Hypothalamus (tissue), 51 donors: ENCODE measurements around the gene EYS.
"Not testable (repeated sequence)": the region's sequence is repeated elsewhere in the genome, so short reads cannot be mapped to it uniquely, and the experiment has no call there.

Experiments used
- DNase-seq, 51 donors: peaks; one replicate each; lab custom pipeline; 2025; lab: John Stamatoyannopoulos, UW

EYS gene

DNA sequence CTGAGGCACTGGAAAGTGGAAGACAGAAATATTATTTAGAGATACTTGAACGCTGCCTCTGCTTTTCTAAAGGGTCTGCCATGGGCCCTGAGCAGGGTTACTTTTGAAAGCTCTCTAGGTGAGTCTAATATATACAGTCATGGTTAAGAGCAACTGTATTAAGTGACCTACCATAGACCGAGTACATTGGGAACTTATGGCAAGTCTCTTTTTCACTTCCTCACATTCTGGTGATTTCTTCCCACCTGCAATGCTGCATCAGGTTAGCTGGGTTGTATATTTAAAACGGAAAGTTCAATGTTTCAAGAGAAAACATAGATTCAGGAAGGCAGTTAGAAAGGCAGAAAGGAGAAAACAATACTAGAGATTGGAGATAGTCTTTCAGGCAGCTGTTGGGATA, 1916.7 kb downstream of the EYS start:
- DNase-seq: no peak

DNA sequence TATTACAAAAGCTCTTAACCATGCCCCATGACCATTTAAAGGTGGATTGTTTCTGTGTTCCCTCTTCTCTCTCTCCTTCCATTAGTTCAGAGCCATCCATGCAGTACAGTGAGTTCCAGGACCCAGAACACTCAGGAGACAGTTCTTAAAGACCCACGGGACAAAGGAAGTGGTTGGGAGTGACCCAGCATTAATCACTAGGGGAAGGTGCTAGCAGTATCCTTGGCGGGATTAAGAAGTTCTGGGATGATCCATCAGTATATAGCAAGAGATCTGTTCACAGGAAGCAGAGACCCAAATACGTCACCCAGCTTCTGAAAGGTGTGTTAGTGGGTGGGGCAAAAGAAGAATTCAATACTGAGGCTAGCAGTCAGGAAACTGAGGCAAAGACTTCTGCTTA, 1917.3 kb downstream of the EYS start:
- DNase-seq: no peak

DNA sequence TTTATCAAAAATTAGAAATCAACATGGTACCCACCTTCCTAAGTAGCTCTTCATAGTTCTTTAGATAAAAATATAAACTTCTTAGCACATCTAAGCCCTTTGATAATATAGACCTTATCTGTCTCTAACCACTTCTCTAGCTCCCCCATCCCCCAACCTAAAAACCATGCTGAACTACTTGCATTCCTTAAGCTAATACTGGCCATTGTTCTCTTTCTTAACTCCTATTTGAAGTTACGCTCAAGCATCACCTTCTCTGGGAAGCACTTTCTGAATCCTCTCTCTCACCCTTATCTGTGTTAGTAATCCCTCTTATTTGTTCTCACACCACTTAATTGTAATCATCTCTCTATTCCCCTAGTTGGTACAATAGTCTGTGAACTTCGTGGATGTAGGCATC, 1918.5 kb downstream of the EYS start:
- DNase-seq: no peak

DNA sequence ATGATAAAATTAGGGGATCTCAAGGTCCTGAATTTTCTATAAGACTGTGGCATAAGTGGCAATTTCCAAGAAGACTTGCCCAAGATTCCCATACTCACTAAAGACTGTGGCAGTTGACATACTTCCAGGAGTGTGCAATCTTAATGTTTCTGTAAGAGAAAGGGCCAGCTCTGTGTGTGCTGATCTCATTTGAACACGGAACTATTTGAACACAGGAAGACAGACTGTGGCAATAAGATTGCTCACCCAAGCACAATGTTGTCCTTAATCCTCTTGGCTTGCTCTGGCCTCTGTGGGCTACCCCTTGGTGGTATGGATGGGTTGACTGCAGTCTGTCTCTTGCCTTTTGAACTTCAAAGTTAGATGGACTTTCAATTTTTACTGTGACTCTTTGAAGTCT, 1920.0 kb downstream of the EYS start:
- DNase-seq: no peak

DNA sequence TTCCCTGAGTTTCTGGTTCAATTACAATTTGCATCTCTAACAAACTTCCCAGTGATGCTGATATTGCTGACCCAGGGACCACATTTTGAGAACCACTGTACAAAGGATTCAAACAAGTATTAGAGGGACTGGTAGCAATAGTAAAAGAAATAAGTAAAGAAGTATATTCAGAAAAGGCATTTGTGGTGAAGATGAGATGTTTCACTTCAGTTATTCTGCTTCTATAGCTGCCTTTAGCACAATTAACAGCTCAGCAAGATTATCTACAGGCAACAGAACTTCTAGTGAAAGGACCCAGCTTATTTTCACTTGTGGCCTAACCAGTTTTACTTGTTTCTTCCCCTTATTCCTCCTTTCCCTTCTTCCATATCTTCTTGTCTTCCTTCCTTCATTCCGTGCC, 1922.0 kb downstream of the EYS start:
- DNase-seq: no peak

DNA sequence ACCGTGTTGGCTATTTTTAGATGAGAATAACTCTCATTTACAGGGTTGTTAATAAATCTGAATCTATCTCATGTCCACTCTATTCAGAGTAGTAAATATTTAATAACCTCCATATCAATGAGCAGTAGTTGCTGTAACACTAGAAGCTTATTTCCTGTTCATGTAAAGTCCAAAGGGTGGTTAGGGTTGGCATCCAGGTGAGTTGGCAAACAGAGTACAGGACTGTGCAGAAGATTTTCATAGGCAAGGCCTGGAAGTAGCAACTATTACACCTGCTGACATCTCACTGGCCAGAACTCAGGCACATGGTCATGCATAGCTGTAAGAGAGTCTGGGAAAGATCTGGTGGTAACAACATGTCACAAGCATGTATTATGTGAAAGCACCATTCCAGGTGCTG, 1923.9 kb downstream of the EYS start:
- DNase-seq: no peak

DNA sequence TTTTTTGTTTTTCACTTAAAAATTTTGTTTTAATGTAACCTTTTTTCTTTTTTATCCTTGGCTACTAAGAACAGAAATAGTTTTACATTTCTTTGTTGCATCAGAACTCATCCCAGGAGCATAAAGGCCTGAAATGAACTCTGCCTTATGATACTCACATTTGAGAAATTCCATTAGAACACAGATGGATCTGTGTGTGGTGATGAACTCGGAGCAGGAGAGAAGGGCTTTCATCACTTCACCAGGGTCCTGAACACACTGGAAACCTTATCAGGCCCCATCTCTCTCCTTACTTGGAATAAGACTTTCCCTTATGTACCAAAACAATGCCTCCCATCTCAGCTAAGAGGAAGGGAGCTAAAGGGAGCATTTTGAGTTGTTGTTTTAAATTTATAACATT, 1932.1 kb downstream of the EYS start:
- DNase-seq: no peak

DNA sequence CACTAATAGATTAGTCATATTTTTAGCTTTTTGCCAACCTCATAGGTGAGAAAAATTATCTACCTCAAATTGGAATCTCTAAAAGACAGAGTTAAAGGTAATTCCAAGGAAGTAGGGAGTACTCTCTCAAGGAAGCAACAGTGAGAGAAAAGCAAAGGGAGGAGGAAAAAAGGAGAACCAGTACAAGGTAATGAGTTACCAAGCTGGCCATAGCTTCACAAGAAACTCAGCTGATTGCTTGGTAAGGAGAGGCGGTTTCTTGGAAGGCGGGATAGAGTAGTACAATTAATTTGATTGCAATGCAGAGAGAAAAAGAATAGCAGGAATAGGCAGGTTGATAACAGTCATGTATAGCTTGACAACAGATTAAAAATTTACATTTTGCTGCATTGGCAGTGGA, 1933.8 kb downstream of the EYS start:
- no peak for DNase-seq

DNA sequence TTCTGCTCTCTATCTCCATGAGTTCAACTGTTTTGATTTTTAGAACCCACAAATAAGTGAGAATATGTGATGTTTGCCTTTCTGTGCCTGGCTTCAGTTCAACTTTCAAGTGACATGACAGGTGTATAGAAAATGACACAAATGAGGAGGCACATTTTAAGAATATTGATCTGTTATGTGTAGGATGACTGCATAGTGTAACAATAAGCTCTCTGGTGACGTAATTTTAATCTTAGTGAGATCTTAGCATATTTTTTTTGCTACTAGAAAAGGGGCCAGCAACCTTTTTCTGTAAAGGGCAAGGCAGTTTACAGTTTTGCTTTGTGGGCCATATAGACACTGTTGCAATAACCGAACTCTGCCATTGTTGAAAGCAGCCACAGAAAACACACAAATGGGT, 1941.2 kb downstream of the EYS start:
- DNase-seq: no peak

DNA sequence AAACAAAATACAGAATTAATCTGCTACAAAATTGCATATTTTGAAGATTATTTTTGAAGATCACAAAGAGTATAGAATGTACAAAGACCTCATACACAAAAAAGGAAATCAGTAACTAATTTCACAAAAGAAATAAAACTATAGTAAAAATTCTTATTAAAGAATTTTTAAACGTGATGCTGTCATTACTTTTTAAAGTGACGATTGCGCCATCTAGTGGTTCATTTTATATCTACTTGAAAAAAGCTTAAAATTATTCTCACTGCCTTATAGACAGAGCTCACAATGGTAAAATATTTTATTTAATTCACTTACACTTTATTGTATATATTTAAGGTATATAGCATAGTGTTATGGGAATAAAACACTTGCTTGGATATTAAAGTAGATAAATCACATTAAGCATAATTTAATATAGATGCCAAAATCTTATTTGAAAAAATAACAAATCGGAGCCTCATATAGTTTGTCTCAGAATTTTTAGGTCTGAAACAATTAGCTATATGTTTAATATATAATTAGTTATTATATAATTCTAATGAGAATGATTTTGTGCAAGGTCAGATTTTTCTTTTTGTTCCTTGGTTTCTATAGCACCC, 1942.6 kb downstream of the EYS start:
- DNase-seq: peak in 1 of 51 donors; percentile 43

DNA sequence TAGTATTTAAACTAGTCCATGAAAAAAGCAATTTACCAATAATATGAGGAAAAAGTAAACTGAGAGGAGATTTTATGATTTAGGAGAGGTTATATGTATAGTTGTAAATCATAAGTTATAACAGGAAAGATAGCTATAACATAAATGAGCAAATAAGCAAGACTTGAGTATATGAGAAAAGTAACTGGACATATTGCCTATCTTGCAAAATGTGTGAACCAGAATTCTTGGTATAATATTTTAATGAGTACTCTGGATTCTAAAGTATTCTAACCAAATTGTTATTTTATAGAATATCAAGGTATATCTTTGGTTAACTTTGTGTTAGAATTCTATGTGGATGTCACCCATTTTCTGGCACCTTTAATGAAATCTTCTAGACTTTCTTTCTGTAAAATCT, 1946.8 kb downstream of the EYS start:
- DNase-seq: no peak

DNA sequence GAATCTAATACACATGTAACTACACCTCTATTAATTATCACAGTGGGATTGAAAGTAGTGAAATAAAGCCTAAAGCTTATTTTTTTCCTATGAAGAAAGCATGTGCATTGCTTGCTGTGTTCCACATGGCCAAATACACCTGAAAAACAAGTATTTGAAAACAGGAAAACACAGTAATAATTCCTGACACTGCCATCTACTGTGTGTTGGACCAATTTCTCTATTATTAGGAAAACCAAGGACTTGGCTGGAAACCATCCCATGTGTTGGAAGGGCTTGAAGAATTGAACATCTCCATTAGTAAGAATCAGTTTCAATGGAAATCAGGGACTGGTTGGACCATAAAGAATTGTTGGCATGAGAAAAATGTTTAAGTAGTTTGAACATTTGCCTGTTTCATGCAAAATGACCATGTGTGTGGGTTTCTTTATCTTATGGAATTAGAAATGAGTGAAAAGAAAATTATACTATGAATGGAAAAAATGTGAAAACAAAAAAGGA, 1947.4 kb downstream of the EYS start:
- DNase-seq: no peak

DNA sequence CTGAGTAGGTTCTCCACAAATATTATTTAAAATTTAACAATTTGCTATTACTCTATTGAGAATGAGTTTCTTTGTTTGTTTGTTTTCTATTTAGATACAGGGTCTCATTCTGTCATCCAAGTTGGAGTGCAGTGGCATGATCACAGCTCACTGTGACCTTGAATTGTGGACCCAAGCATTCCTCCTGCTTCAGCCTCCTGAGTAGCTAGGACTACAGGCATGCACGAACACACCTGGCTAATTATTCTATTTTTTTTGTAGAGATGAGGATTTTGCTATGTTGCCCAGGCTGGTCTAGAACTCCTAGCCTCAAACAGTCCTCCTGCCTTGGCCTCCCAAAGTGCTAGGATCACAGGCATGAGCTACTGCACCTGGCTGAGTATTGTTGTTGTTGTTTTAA, 1949.2 kb downstream of the EYS start:
- DNase-seq: no peak

DNA sequence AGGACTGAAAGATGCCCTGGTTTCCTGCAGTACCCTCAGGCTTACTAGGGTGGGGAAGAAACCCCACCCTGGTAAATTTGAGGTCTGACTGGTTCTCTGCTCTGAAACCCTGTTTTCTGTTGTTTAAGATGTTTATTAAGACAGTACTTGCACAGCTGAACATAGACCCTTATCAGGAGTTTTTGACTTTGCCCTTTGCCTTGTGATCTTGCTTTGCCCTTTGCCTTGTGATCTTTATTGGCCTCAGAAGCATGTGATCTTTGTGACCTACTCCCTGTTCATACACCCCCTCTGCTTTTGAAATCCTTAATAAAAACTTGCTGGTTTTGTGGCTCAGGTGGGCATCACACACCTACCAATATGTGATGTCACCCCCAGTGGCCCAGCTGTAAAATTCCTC, 1949.8 kb downstream of the EYS start:
- not testable (repeated sequence) for DNase-seq

DNA sequence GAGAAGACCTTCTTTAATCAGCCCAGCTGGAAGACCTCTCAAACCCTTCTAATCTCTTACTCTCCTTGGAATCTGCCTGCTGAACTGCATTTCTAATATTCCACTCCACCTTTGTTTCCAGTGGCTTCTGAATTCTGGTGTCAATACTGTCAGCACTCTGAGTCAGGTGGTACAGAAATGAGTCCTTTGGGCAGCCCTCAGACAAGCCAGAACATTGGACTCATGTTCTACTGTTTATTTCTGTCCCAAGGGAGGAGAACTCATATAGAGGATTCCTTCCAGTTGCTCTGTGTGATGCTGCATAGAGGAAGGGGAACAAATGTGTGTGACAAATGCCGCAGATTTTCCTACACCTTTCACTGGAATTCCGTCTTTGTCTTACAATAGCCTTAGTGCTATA, 1956.6 kb downstream of the EYS start:
- DNase-seq: no peak

DNA sequence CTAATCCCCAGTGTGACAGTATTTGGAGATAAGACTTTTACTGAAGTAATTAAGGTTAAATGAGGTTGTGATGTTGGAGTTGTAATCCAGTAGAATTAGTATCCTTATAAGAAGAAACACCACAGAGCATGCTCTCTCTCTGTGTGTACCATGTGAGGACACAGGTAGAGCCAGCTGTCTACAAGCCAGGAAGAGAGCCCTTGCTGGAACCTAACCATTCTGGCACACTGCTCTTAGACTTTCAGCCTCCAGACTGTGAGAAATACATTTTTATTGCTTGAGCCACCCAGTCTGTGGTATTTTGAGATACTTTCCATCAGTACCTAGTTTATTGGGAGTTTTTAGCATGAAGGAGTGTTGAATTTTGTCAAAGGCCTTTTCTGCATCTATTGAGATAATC, 1961.2 kb downstream of the EYS start:
- DNase-seq: no peak

DNA sequence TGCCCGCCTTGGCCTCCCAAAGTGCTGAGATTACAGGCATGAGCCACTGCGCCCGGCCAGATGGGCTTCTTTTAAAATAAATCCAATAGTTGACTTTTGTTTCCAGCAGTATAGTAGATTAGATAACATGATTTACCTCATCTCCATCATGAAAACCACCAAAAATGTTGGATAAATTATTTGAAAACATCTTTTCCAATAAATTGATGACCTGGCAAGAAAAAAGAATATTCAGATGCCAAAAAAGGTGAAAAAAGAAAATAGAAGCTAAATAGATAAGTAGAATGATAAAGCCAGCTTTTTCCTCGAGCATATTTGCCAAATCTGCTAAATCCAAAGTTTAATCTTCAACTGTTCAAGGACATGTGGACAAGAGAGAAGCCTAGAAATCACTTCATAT, 1962.2 kb downstream of the EYS start:
- DNase-seq: no peak

DNA sequence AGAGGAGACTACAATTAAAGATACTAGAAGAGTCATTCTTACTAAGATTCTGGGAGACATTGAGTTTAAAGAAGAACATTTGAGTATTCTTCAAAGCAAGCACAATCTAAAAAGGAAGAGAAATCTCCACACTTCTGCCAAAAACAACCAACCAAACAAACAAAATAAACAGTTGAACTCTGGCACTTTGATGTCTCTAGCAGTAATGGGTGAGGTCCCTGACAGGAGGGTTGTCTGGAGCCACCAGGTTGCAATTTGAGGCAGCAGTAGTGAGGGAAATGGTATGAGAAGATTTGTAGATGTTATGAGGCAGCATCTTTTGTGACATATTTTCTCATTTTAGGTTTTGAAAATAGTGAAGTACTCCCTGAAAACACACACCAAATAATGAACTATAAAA, 1963.3 kb downstream of the EYS start:
- no peak for DNase-seq

DNA sequence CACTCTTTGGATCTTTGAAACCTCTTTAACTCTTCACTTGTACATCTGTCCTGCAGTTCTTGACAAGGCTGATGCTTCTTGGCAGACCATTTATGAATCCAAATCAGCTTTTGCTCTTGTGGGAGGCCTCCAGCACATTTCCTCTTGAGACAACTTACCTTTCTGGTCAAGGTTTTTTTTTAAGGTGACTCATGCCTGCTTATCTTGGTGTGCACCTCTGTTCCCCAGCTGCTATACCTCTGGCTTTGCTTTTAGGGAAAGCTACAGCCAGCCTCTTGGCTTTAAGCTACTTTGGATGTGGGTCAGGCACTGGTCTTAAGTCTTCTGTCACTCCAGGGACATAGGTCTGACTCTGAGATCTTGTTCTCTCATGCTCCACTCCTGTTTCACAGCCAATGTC, 1965.0 kb downstream of the EYS start:
- DNase-seq: no peak

DNA sequence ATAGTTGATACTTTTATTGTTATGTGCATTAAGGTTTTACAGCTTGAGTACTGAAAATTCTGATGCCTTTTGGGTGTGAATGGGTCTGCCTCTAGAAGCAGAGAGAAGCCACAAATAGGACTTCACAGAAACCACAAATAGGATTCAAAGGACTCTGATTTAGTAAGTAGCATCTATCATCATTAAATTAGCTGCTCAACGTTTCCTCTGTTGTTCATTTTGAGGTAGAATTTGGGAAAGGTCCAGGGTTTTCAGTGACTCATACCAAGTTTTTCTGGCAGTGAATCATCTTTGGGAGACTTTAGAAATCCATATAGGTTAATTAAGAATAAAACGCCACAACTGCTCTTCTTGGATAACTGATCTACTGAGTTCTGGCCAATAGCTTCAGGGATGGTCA, 1966.3 kb downstream of the EYS start:
- DNase-seq: no peak

DNA sequence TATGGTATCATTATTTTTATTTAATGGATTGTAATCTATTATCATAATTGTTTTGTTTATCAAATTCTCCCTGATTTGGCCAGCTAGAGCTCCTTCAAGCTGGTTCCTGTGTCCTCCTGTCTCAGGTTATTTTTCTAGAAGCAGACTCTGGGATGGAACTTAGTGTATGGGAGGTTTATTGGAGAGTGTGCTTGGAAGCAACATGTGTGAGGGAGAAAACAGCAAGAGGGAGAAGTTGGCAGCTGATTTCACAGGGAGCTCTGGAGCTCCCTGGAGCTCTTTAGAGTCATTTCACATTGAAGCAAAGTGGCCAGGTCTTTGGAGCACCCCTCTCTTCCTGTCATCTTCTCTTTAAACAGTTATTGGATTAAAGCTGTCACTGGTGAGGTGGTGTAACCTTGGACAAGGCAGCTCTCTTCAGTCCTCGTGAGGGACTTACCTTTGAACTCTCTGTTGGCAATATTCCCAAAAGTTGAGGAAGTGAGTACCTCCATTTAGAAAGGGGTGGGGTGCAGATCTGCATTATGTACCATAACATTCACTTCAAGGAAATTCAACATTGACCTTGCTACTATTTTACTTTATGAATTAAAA, 1967.8 kb downstream of the EYS start:
- DNase-seq: no peak

DNA sequence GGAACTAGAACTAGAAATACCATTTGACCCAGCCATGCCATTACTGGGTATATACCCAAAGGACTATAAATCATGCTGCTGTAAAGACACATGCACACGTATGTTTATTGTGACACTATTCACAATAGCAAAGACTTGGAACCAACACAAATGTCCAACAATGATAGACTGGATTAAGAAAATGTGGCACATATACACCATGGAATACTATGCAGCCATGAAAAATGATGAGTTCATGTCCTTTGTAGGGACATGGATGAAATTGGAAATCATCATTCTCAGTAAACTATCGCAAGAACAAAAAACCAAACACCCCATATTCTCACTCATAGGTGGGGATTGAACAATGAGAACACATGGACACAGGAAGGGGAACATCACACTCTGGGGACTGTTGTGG, 1968.8 kb downstream of the EYS start:
- DNase-seq: not testable (repeated sequence)

DNA sequence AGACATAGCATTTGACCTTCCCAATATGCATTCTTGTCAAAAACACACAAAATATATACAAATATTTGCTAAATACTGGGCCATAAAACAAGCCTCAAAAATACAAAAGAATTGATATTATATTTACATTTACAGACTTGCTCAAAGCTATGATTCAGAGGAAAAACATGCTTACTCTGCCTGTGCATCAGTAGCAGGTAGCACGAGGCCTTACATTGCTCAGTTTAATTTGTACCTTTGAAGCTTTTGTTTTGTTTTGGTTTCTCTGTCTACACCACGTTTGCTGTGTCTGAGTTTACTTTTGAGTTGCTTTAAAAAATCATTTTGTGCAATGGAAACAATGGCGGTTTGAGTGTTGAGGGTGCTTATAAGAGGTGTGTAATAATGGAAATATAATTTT, 1972.1 kb downstream of the EYS start:
- no peak for DNase-seq
